Panc1 (cell line): Measurements from ENCODE around the gene FAM50B. TPM values are rescaled to one million over a fixed set of nuclear protein-coding genes. Genes with fewer than 3 reads are reported as not detected.

Source experiments
- ATAC-seq: fragments of 200-7000 bp; cut with Tn5 transposase; 2 replicates; pipeline ENCODE4 v1.9.1; 2020; ENCODE audit warnings: mild to moderate bottlenecking, moderate library complexity
- BruUV-seq: library from RNA; stranded (reverse); fragments of 400-500 nt; replicated peaks from 2 replicates; lab custom pipeline; 2021; lab: Mats Ljungman, UMichigan
- CTCF ChIA-PET: fragments of 300-600 bp; sonication (Branson Sonifier 250); formaldehyde crosslinking; loops from one replicate; lab custom pipeline; 2022; ENCODE audit warnings: antibody characterized with exemption; lab: Charles Lee
- POLR2A ChIA-PET: fragments of 300-600 bp; sonication (Branson Sonifier 250); formaldehyde crosslinking; loops from one replicate; lab custom pipeline; 2022; ENCODE audit warnings: antibody characterized with exemption; lab: Charles Lee
- DNase-seq: peaks from one replicate; pipeline ENCODE4 v3.0.0-alpha.2; 2010; ENCODE audit warnings: low read depth, low spot score
- H3K27ac ChIP-seq: 2 replicates; pipeline ENCODE4 v1.5.1; 2011; ENCODE audit warnings: mild to moderate bottlenecking, low read length, inconsistent platforms
- H3K27me3 ChIP-seq: fragments of 200-500 bp; sonication (Bioruptor generic); 2 replicates; pipeline ENCODE4 v1.6.0; 2014; ENCODE audit warnings: low read length, inconsistent platforms; ENCODE audit not compliant: control insufficient read depth, insufficient read depth
- H3K36me3 ChIP-seq: fragments of 200-500 bp; sonication (Bioruptor generic); 2 replicates; pipeline ENCODE4 v1.5.1; 2014; ENCODE audit warnings: inconsistent platforms, mild to moderate bottlenecking, low read length, moderate library complexity; ENCODE audit not compliant: control insufficient read depth, insufficient read depth
- H3K4me1 ChIP-seq: 2 replicates; pipeline ENCODE4 v1.5.1; 2011; ENCODE audit warnings: inconsistent platforms, mild to moderate bottlenecking, low read length, moderate library complexity; ENCODE audit not compliant: control insufficient read depth, insufficient read depth
- H3K4me3 ChIP-seq, 2 experiments: 2 replicates each; pipeline ENCODE4 v1.5.1; 2011 to 2012; ENCODE audit warnings: low read depth in 2 of 2, low read length in 2 of 2, mild to moderate bottlenecking in 2 of 2, inconsistent platforms in 1 of 2, moderate library complexity in 1 of 2
- H3K9me3 ChIP-seq: fragments of 200-500 bp; sonication (Bioruptor generic); 2 replicates; pipeline ENCODE4 v1.5.1; 2014; ENCODE audit warnings: low read depth, mild to moderate bottlenecking, inconsistent platforms, low read length, moderate library complexity; ENCODE audit not compliant: control insufficient read depth, insufficient read depth
- CTCF ChIP-seq: fragments of 450-650 bp; IDR thresholded peaks from 2 replicates; pipeline ENCODE4 v1.5.1; 2017; ENCODE audit warnings: mild to moderate bottlenecking
- POLR2AphosphoS5 ChIP-seq: IDR thresholded peaks from 2 replicates; pipeline ENCODE4 v1.6.1; 2012; ENCODE audit warnings: mild to moderate bottlenecking, low read depth, low read length, moderate library complexity
- REST ChIP-seq, 2 experiments: IDR thresholded peaks; 2 replicates each; pipeline ENCODE4 v1.6.1; 2011 to 2012; ENCODE audit warnings: low read depth in 2 of 2, control low read depth in 1 of 2, low read length in 1 of 2, mild to moderate bottlenecking in 1 of 2, moderate library complexity in 1 of 2; ENCODE audit not compliant: insufficient read depth in 1 of 2
- SIN3A ChIP-seq: IDR thresholded peaks from 2 replicates; pipeline ENCODE4 v1.6.1; 2012; ENCODE audit warnings: low read depth, mild to moderate bottlenecking, low read length, moderate library complexity, borderline replicate concordance; ENCODE audit not compliant: insufficient read depth
- TCF7L2 ChIP-seq: IDR thresholded peaks from 2 replicates; pipeline ENCODE4 v1.6.1; 2011; ENCODE audit warnings: mild to moderate bottlenecking, low read depth, low read length, inconsistent platforms
- in situ Hi-C: cut with HindIII; loops from 2 replicates; pipeline ENCODE4 v1.10.0; 2016; ENCODE audit warnings: low sequenced_read_pairs, low pct_unique_long_range_greater_than_20kb
- intact Hi-C: fragments of 100-400 bp; cut with micrococcal nuclease; formaldehyde crosslinking; loops from one replicate; pipeline ENCODE4 v1.10.0; 2022; ENCODE audit not compliant: unreplicated experiment
- total RNA-seq: library from RNA; stranded (reverse); gene quantifications from one replicate; pipeline ENCODE4 v1.2.1, GENCODE V29; 2021; ENCODE audit not compliant: unreplicated experiment

The FAM50B gene
- total RNA-seq, 1 experiment from 2014 or later, result not detected

DNA sequence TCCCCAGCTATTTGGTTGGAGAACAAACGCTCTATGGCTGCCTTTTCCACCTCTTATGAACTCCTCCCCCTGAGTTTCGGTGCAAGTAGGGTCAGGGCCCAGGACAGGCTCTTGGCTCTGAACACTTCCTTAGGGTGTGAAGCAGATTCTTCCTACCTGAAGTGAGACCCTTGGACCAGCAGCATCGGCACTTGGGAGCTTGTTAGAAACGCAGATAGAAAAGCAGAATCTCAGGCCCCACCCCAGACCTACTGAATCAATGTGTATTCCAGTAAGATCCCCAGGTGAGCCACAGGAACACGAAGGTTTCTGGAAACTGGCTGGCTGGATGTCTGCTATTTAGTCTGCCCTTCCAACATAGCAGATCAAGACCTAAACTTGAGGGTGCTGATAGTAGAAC is 3.2 kb downstream of the FAM50B start:
- ATAC-seq (no peak), DNase-seq (no peak)
- no peak for TF ChIP-seq TCF7L2
- no peak for TF ChIP-seq POLR2AphosphoS5
- no peak for TF ChIP-seq CTCF
- TF ChIP-seq SIN3A, result no peak
- no peak for TF ChIP-seq REST (IDR thresholded peaks at IDR 0.05; ENCODE audit: insufficient read depth in 1 of 2, low read depth in 2 of 2, low read length in 1 of 2)
- intact Hi-C loops, result no loop called here
- Histone ChIP-seq H3K36me3 (no peaks in the 10 kb centered on the region), H3K4me1 (no peaks in the 10 kb centered on the region), H3K4me3 (no peak overlapping the region), H3K27me3 (no peaks in the 10 kb centered on the region), H3K9me3 (no peaks in the 10 kb centered on the region), H3K27ac (no peak overlapping the region)
- BruUV-seq, result no TSS peak
- ChIA-PET CTCF (no interaction called here), POLR2A (no interaction called here)
- in situ Hi-C loops, result no loop called here

DNA sequence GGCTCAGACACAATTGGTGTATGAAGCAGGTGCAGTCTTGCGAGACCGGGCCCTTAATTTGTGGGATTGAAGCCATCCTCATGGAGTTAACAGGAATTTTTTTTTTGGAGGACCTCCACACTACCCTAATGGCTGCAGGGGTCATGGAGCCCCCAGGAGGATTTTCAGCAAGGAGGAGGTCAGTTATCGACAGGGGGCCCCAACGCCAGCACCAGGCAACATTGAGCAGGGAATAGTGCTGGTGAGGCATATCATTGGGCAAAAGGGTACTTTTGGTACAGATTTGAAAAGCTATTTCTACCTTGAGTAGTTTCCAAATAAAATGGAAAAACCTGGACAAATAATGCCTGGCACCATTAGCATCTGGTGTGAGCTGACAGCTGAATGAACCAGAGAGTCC is 6.7 kb downstream of the FAM50B start:
- Histone ChIP-seq H3K4me3 (no peak overlapping the region), H3K27ac (no peak overlapping the region), H3K36me3 (no peaks in the 10 kb centered on the region), H3K9me3 (no peaks in the 10 kb centered on the region), H3K27me3 (no peaks in the 10 kb centered on the region), H3K4me1 (no peaks in the 10 kb centered on the region)
- in situ Hi-C loops (no loop called here), intact Hi-C loops (no loop called here)
- ChIA-PET POLR2A (no interaction called here), CTCF (no interaction called here)
- no peak for TF ChIP-seq TCF7L2
- TF ChIP-seq CTCF, result no peak
- no peak for TF ChIP-seq SIN3A
- BruUV-seq, result no TSS peak
- DNase-seq, result no peak
- no peak for ATAC-seq
